Kidney tubule cell (primary cell): Measurements from ENCODE around the gene ADRA1B.

ENCODE experiments used
- DNase-seq: peaks from one replicate; pipeline ENCODE4 v3.0.0-alpha.2; 2018; ENCODE audit warnings: low spot score

The ADRA1B gene

GRCh38 chr5:159915904-159916840 is at the start of gene ADRA1B:
TSS of gene ADRA1B (plus strand) at chr5:159916482. CDS start at chr5:159916906, 424 bp downstream.
- peak; percentile 79 for DNase-seq

- peak; percentile 54 for DNase-seq
Measured at GRCh38 chr5:159873680-159874079, 42.6 kb upstream of the ADRA1B start.

- peak; percentile 79 for DNase-seq
Measured at GRCh38 chr5:159874263-159874662, 42.0 kb upstream of the ADRA1B start.

GRCh38 chr5:159877016-159877415 is 39.3 kb upstream of the ADRA1B start:
- DNase-seq = no peak

GRCh38 chr5:159877894-159878448 is 38.3 kb upstream of the ADRA1B start:
- DNase-seq = no peak

- DNase-seq = peak; percentile 81
Measured at GRCh38 chr5:159878988-159879471, 37.3 kb upstream of the ADRA1B start.

GRCh38 chr5:159880676-159881075 is 35.6 kb upstream of the ADRA1B start:
- no peak for DNase-seq

- no peak for DNase-seq
Measured at GRCh38 chr5:159881967-159882366, 34.3 kb upstream of the ADRA1B start.

GRCh38 chr5:159883522-159883950 is 32.7 kb upstream of the ADRA1B start:
- peak; percentile 83 for DNase-seq

GRCh38 chr5:159884917-159885620 is 31.2 kb upstream of the ADRA1B start:
- peak; percentile 32 for DNase-seq

GRCh38 chr5:159886296-159886695 is 30.0 kb upstream of the ADRA1B start:
- peak; percentile 83 for DNase-seq

- DNase-seq = no peak
Measured at GRCh38 chr5:159887050-159887449, 29.2 kb upstream of the ADRA1B start.

GRCh38 chr5:159888860-159889259 is 27.4 kb upstream of the ADRA1B start:
- DNase-seq = no peak

GRCh38 chr5:159890141-159890540 is 26.1 kb upstream of the ADRA1B start:
- peak; percentile 67 for DNase-seq

- DNase-seq = peak; percentile 91
Measured at GRCh38 chr5:159891371-159891770, 24.9 kb upstream of the ADRA1B start.

GRCh38 chr5:159893040-159893695 is 23.1 kb upstream of the ADRA1B start:
- DNase-seq = no peak

GRCh38 chr5:159894149-159894720 is 22.0 kb upstream of the ADRA1B start:
- no peak for DNase-seq

- DNase-seq = peak; percentile 30
Measured at GRCh38 chr5:159897786-159898393, 18.4 kb upstream of the ADRA1B start.

- no peak for DNase-seq
Measured at GRCh38 chr5:159899067-159900049, 16.9 kb upstream of the ADRA1B start.

GRCh38 chr5:159901308-159901707 is 15.0 kb upstream of the ADRA1B start:
- no peak for DNase-seq
